A549 (cell line): ENCODE results near the gene KHDRBS2. TPM values are rescaled to one million over a fixed set of nuclear protein-coding genes. Genes with fewer than 3 reads are reported as not detected.

Source experiments
- ATAC-seq, 2 experiments: fragments of 200-7000 bp in 1 of 2; fragments of >200 bp in 1 of 2; cut with Nextera tagmentation in 1 of 2; cut with Tn5 transposase in 1 of 2; 3 replicates each; pipeline versions ENCODE4 v1.8.0 to v1.9.1; 2018 to 2020; ENCODE audit warnings: mild to moderate bottlenecking in 1 of 2, moderate library complexity in 1 of 2
- CTCF ChIA-PET: fragments of 300-600 bp; sonication (Branson Sonifier 250); formaldehyde crosslinking; extraction: SDS; loops from one replicate; lab custom pipeline; 2021; ENCODE audit warnings: antibody characterized with exemption, inconsistent platforms; lab: Yijun Ruan, JAX
- POLR2A ChIA-PET: fragments of 350-600 bp; formaldehyde crosslinking; extraction: SDS; loops from one replicate; lab custom pipeline; 2021; ENCODE audit warnings: antibody characterized with exemption, inconsistent platforms; lab: Yijun Ruan, JAX
- DNase-seq, 2 experiments: peaks; one replicate each; pipeline versions ENCODE4 v3.0.0 to v3.0.0-alpha.2; 2011 to 2016; ENCODE audit warnings: low read depth in 1 of 2, low spot score in 1 of 2
- FAIRE-seq: peaks from 2 replicates; lab custom pipeline; 2011; peaks lifted over from hg19 to GRCh38; lab: Jason Lieb, UNC
- H3K27ac ChIP-seq, 2 experiments: fragments of >200 bp; sonication (Bioruptor Twin); formaldehyde crosslinking; 3 replicates each; pipeline ENCODE4 v1.5.1; 2016 to 2017
- H3K4me1 ChIP-seq: fragments of >200 bp; sonication (Bioruptor Twin); formaldehyde crosslinking; 3 replicates; pipeline ENCODE4 v1.6.1; 2016
- H3K4me2 ChIP-seq: fragments of >200 bp; sonication (Bioruptor Twin); formaldehyde crosslinking; 3 replicates; pipeline ENCODE4 v1.6.1; 2016
- H3K4me3 ChIP-seq: fragments of >200 bp; sonication (Bioruptor Twin); formaldehyde crosslinking; 3 replicates; pipeline ENCODE4 v1.5.1; 2016
- H3K9me3 ChIP-seq: fragments of >200 bp; sonication (Bioruptor Twin); formaldehyde crosslinking; 3 replicates; pipeline ENCODE4 v1.6.1; 2016
- BCL3 ChIP-seq: fragments of >200 bp; sonication (Bioruptor Twin); formaldehyde crosslinking; IDR thresholded peaks from 3 replicates; pipeline ENCODE4 v1.6.1; 2016
- CHD2 ChIP-seq: fragments of 150-350 bp; IDR thresholded peaks from 2 replicates; pipeline ENCODE4 v1.6.1; 2014; ENCODE audit warnings: low read length; ENCODE audit not compliant: partially characterized antibody
- FOSB ChIP-seq: fragments of 250-450 bp; sonication (Bioruptor Pico); IDR thresholded peaks from 2 replicates; pipeline ENCODE4 v1.5.0; 2020; ENCODE audit warnings: mild to moderate bottlenecking, moderate library complexity
- FOSL2 ChIP-seq, 2 experiments: fragments of 450-650 bp in 1 of 2; fragments of >200 bp in 1 of 2; sonication (Bioruptor Twin) in 1 of 2; formaldehyde crosslinking; IDR thresholded peaks; 2 replicates each; pipeline versions ENCODE4 v1.5.0 to v1.6.1; 2016 to 2020; ENCODE audit warnings: mild to moderate bottlenecking in 1 of 2, moderate library complexity in 1 of 2
- FOXS1 ChIP-seq: fragments of 250-450 bp; sonication (Bioruptor Pico); IDR thresholded peaks from 2 replicates; pipeline ENCODE4 v1.5.0; 2020; ENCODE audit warnings: mild to moderate bottlenecking, moderate library complexity
- HES2 ChIP-seq: fragments of >200 bp; sonication (Bioruptor Twin); formaldehyde crosslinking; IDR thresholded peaks from 2 replicates; pipeline ENCODE4 v1.6.1; 2016
- HEYL ChIP-seq: fragments of 250-450 bp; sonication (Bioruptor Pico); IDR thresholded peaks from 2 replicates; pipeline ENCODE4 v1.8.0; 2021; ENCODE audit warnings: mild to moderate bottlenecking, moderate library complexity
- HMGXB4 ChIP-seq: fragments of 250-450 bp; sonication (Bioruptor Pico); IDR thresholded peaks from 2 replicates; pipeline ENCODE4 v1.5.0; 2021; ENCODE audit warnings: mild to moderate bottlenecking, moderate library complexity, borderline replicate concordance
- HOXB13 ChIP-seq: fragments of 250-450 bp; sonication (Bioruptor Pico); IDR thresholded peaks from 2 replicates; pipeline ENCODE4 v1.5.0; 2020; ENCODE audit warnings: low read depth, mild to moderate bottlenecking, moderate library complexity
- HOXB5 ChIP-seq: fragments of 250-450 bp; sonication (Bioruptor Pico); IDR thresholded peaks from 2 replicates; pipeline ENCODE4 v1.5.0; 2020; ENCODE audit warnings: mild to moderate bottlenecking, moderate library complexity
- PHF8 ChIP-seq: fragments of 200-600 bp; sonication (generic); IDR thresholded peaks from 2 replicates; pipeline ENCODE4 v1.6.1; 2016; ENCODE audit warnings: low read depth, mild to moderate bottlenecking, antibody characterized with exemption, moderate library complexity, borderline replicate concordance
- REST ChIP-seq: fragments of 200-600 bp; sonication (generic); IDR thresholded peaks from 2 replicates; pipeline ENCODE4 v1.6.1; 2016; ENCODE audit warnings: antibody characterized with exemption, mild to moderate bottlenecking, moderate library complexity
- RFX5 ChIP-seq: fragments of 450-650 bp; IDR thresholded peaks from 2 replicates; pipeline ENCODE4 v1.7.1; 2014; ENCODE audit warnings: antibody characterized with exemption, mild to moderate bottlenecking, moderate library complexity
- RNF2 ChIP-seq: fragments of 200-600 bp; sonication (generic); IDR thresholded peaks from 2 replicates; pipeline ENCODE4 v1.6.1; 2016; ENCODE audit warnings: low read depth, mild to moderate bottlenecking, antibody characterized with exemption, moderate library complexity, borderline replicate concordance
- SREBF2 ChIP-seq: fragments of 450-650 bp; IDR thresholded peaks from 2 replicates; pipeline ENCODE4 v1.6.1; 2014; ENCODE audit warnings: mild to moderate bottlenecking, moderate library complexity
- ZSCAN20 ChIP-seq: fragments of 250-450 bp; sonication (Bioruptor Pico); IDR thresholded peaks from 2 replicates; pipeline ENCODE4 v1.8.0; 2022; ENCODE audit warnings: mild to moderate bottlenecking, moderate library complexity
- WGBS: methylation state at CpG from one replicate; pipeline ENCODE4 v1.1.6; 2017; ENCODE audit errors: missing lambda C conversion rate; 5-methylcytosine and 5-hydroxymethylcytosine counted together
- polyA plus RNA-seq, 4 experiments: library from polyadenylated mRNA; depleted of rRNA in 3 of 4; stranded (reverse); fragments of >200 nt; fragmentation: RNase III in 1 of 4; extraction: RNeasy Plus Mini Kit Qiagen cat#74134 plus additional on column Dnase treatment in 1 of 4; gene quantifications; 2 replicates in 3 of 4; 3 replicates in 1 of 4; pipeline ENCODE4 v1.2.3, GENCODE V29; 2011 to 2017

Gene KHDRBS2
- polyA plus RNA-seq, 2 of the 4 experiments (the other 2 are of a cell fraction), result not detected

GRCh38 chr6:61835237-61835636 is 450.8 kb downstream of the KHDRBS2 start (continued):
- TF ChIP-seq FOSL2 (IDR thresholded peaks at IDR 0.05), result no peak
- TF ChIP-seq FOSL2 (CRISPR knock-in tag; IDR thresholded peaks at IDR 0.05), result no peak
- TF ChIP-seq REST, result no peak
- TF ChIP-seq SREBF2, result no peak
- TF ChIP-seq PHF8, result no peak
- TF ChIP-seq ZSCAN20 (CRISPR knock-in tag), result no peak

GRCh38 chr6:61833176-61833755 is 452.8 kb downstream of the KHDRBS2 start:
- WGBS, result 3% methylated on average over 2 of the region's 2 CpGs
- ChIA-PET CTCF (no interaction called here), POLR2A (no interaction called here)
- Histone ChIP-seq H3K9me3 (no peaks in the 10 kb centered on the region), H3K27ac (no peak overlapping the region), H3K4me1 (no peaks in the 10 kb centered on the region), H3K4me3 (no peak overlapping the region), H3K4me2 (no peak overlapping the region)
- DNase-seq (no peak), ATAC-seq (no peak), FAIRE-seq (no peak)
- no peak for TF ChIP-seq BCL3
- no peak for TF ChIP-seq HES2
- no peak for TF ChIP-seq HEYL (CRISPR knock-in tag)
- no peak for TF ChIP-seq CHD2
- TF ChIP-seq HOXB13 (CRISPR knock-in tag), result no peak
- no peak for TF ChIP-seq HMGXB4
- TF ChIP-seq RFX5, result no peak
- no peak for TF ChIP-seq RNF2
- no peak for TF ChIP-seq FOXS1 (CRISPR knock-in tag)

GRCh38 chr6:61817716-61818115 is 468.3 kb downstream of the KHDRBS2 start:
- 0% methylated on average over 2 of the region's 2 CpGs for WGBS
- no peak for DNase-seq
- no peak for ATAC-seq
- TF ChIP-seq FOSL2 (IDR thresholded peaks at IDR 0.05) (no peak), FOSL2 (CRISPR knock-in tag; IDR thresholded peaks at IDR 0.05) (no peak), HOXB5 (CRISPR knock-in tag) (no peak), FOSB (CRISPR knock-in tag) (no peak), ZSCAN20 (CRISPR knock-in tag) (no peak)
- FAIRE-seq, result no peak
- no peak overlapping the region for H3K4me2 ChIP-seq
- CTCF ChIA-PET, result no interaction called here
- H3K4me3 ChIP-seq, result no peak overlapping the region
- no peak overlapping the region for H3K27ac ChIP-seq
- POLR2A ChIA-PET, result no interaction called here
- no peaks in the 10 kb centered on the region for H3K4me1 ChIP-seq
- H3K9me3 ChIP-seq, result no peaks in the 10 kb centered on the region
